ENCODE results near the gene DQX1. TPM values are rescaled to one million over a fixed set of nuclear protein-coding genes. Genes with fewer than 3 reads are reported as not detected.

DQX1 gene
- total and polyA plus RNA-seq, 9 of the 15 experiments (the other 6 are each of a cell fraction or from before 2014, with no cell fraction given), result 0.04 to 0.38 (median 0.18) TPM; not detected in 1

GRCh38 chr2:74530239-74531187 is 4.5 kb upstream of the DQX1 start (continued):
- TF ChIP-seq FOXP4 (CRISPR knock-in tag; IDR thresholded peaks at IDR 0.05; ENCODE audit: borderline replicate concordance) (no peak), CC2D1A (IDR thresholded peaks at IDR 0.05) (peak; percentile 41; the same call in 1 of the 2 replicates), ZMIZ1 (IDR thresholded peaks at IDR 0.05; ENCODE audit: low read depth in 2 of 2, low read length in 2 of 2) (no peak), CHCHD3 (CRISPR knock-in tag; IDR thresholded peaks at IDR 0.05) (no peak), DLX4 (CRISPR knock-in tag; IDR thresholded peaks at IDR 0.05) (no peak), ZNF395 (CRISPR knock-in tag; IDR thresholded peaks at IDR 0.05) (no peak), ZNF165 (CRISPR knock-in tag; IDR thresholded peaks at IDR 0.05; ENCODE audit: borderline replicate concordance) (no peak), NR2F6 (CRISPR knock-in tag; IDR thresholded peaks at IDR 0.05) (no peak), ESRRB (CRISPR knock-in tag; IDR thresholded peaks at IDR 0.05; ENCODE audit: borderline replicate concordance) (no peak), ETS2 (tag; IDR thresholded peaks at IDR 0.05; ENCODE audit: borderline replicate concordance, poor library complexity, severe bottlenecking) (no peak), ZNF644 (tag; IDR thresholded peaks at IDR 0.05; ENCODE audit: low read depth) (no peak), CBX5 (IDR thresholded peaks at IDR 0.05; ENCODE audit: borderline replicate concordance, low read depth) (no peak), FOXM1 (IDR thresholded peaks at IDR 0.05; ENCODE audit: low read depth) (no peak; the same call in 1 of the 2 replicates), FOXM1 (CRISPR knock-in tag; IDR thresholded peaks at IDR 0.05; ENCODE audit: low read depth) (no peak), PBX2 (CRISPR knock-in tag; IDR thresholded peaks at IDR 0.05; ENCODE audit: low read depth) (no peak), PBX2 (tag; conservative IDR thresholded peaks at IDR 0.05; ENCODE audit: low read depth) (no peak)

All from K562 (cell line).